Stomach (tissue), 4 donors: ENCODE measurements around the gene VEGFB.

Experiments used
- EP300 ChIP-seq: sonication (generic); formaldehyde crosslinking; IDR thresholded peaks from one replicate; pipeline ENCODE4 v1.6.1; 2017; ENCODE audit warnings: antibody characterized with exemption
- POLR2AphosphoS5 ChIP-seq, 3 donors: sonication (generic); formaldehyde crosslinking; IDR thresholded peaks; one replicate each; pipeline ENCODE4 v1.6.1; 2016; ENCODE audit warnings: antibody characterized with exemption in 3 of 3
- TF ChIP-seq, protein P1 (sequence below), 7 experiments: fragments of 450-650 bp in 4 of 7; fragments of 200-600 bp in 3 of 7; sonication (generic) in 3 of 7; IDR thresholded peaks; one replicate each; pipeline ENCODE4 v1.5.1; 2016 to 2019; ENCODE audit warnings: antibody characterized with exemption in 7 of 7, control low read depth in 2 of 7, mild to moderate bottlenecking in 1 of 7

DNA sequence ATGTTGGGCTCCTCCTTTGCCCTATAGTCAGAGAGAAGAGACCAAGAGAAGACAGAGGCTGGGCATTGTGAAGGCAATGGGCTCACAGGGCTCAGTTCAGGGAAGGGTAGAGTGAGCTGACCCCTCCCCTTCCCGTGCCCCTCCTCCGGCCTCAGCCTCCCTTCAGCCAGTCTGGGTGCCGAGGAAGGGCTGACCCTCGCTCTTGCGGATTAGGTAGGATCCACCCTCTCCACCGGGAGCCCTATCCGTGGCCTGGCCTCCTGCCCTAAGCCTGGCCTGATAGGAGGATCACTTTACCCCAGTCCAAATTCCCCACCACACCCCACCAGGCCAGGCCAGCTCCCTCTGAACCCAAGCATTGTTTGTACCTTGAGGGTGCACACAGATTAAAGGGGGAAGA, 14.2 kb downstream of the VEGFB start:
- TF ChIP-seq, protein P1, sequence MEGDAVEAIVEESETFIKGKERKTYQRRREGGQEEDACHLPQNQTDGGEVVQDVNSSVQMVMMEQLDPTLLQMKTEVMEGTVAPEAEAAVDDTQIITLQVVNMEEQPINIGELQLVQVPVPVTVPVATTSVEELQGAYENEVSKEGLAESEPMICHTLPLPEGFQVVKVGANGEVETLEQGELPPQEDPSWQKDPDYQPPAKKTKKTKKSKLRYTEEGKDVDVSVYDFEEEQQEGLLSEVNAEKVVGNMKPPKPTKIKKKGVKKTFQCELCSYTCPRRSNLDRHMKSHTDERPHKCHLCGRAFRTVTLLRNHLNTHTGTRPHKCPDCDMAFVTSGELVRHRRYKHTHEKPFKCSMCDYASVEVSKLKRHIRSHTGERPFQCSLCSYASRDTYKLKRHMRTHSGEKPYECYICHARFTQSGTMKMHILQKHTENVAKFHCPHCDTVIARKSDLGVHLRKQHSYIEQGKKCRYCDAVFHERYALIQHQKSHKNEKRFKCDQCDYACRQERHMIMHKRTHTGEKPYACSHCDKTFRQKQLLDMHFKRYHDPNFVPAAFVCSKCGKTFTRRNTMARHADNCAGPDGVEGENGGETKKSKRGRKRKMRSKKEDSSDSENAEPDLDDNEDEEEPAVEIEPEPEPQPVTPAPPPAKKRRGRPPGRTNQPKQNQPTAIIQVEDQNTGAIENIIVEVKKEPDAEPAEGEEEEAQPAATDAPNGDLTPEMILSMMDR (IDR thresholded peaks at IDR 0.05) = no peak
- TF ChIP-seq EP300 = no peak
- no peak for TF ChIP-seq POLR2AphosphoS5 (IDR thresholded peaks at IDR 0.05)
